Ectodermal cell (in vitro differentiated cells): ENCODE data around the gene ELP2.
"Not testable (repeated sequence)": the region's sequence is repeated elsewhere in the genome, so short reads cannot be mapped to it uniquely, and the experiment has no call there.

Source experiments
- H3K27ac ChIP-seq: 2 replicates; pipeline ENCODE4 v1.7.0; 2013; ENCODE audit warnings: mild to moderate bottlenecking, low read depth, low read length; ENCODE audit not compliant: insufficient read depth, poor library complexity, severe bottlenecking
- H3K27me3 ChIP-seq: 2 replicates; pipeline ENCODE4 v1.7.0; 2013; ENCODE audit warnings: mild to moderate bottlenecking, low read length; ENCODE audit not compliant: insufficient read depth, control insufficient read depth, poor library complexity, severe bottlenecking
- H3K36me3 ChIP-seq: one replicate; pipeline ENCODE4 v1.7.0; 2013; ENCODE audit warnings: low read length; ENCODE audit not compliant: control insufficient read depth, insufficient read depth
- H3K4me1 ChIP-seq: one replicate; pipeline ENCODE4 v1.7.0; 2013; ENCODE audit warnings: low read length; ENCODE audit not compliant: control insufficient read depth, insufficient read depth
- H3K4me3 ChIP-seq: 2 replicates; pipeline ENCODE4 v1.7.0; 2013; ENCODE audit warnings: low read depth, low read length, control low read depth; ENCODE audit not compliant: insufficient read depth
- H3K9me3 ChIP-seq: 2 replicates; pipeline ENCODE4 v1.7.0; 2013; ENCODE audit warnings: mild to moderate bottlenecking, low read length, moderate library complexity; ENCODE audit not compliant: control insufficient read depth
- WGBS, 2 experiments: methylation state at CpG; one replicate each; pipeline ENCODE4 v1.1.7; 2013; ENCODE audit warnings: missing lambda C conversion rate in 2 of 2; 5-methylcytosine and 5-hydroxymethylcytosine counted together

The ELP2 gene

GRCh38 chr18:36153771-36154170 lies 24.1 kb downstream of the ELP2 start:
- H3K9me3 ChIP-seq = no peaks in the 10 kb centered on the region
- H3K4me1 ChIP-seq = no peaks in the 10 kb centered on the region
- H3K4me3 ChIP-seq = no peak overlapping the region
- H3K27ac ChIP-seq = no peak overlapping the region
- no peaks in the 10 kb centered on the region for H3K27me3 ChIP-seq
- 95 to 96% methylated on average over 2 of the region's 2 CpGs for WGBS, 2 experiments
- peaks cover 19% of the 10 kb centered on the region for H3K36me3 ChIP-seq

DNA sequence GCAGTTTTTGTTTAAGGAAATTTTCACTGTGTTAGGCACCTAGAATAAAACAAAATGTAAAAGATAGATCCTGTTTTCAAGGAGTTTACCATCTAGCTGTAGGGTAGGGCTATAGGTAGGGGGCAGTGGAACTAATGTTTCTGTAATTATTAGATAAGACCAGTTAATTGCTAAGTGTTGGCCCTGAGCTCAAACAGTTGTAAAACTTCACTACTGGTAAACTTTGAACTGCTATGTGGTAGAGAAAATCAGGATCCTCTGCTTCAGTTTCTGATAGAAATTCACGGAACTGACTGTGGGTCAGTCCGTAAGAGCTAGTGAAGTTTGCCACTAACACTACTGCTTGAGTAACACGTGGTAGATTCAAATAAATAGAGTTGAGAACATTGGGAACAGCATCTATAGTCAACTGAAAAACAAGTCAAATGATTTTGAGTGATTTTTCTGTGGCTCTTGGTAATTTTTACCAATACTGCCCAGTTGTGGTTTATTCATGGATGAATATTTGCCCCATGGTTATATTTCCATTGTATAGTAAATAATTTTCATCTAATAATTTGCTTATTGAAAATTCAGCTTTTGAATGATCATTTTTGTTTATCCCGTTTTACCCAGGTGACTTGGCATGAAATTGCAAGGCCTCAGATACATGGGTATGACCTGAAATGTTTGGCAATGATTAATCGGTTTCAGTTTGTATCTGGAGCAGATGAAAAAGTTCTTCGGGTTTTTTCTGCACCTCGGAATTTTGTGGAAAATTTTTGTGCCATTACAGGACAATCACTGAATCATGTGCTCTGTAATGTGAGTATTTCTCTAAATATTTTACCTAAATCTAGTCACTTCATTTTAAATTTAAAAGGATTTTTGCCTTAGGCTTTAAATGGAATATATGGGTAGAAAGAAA lies 26.4 kb downstream of the ELP2 start:
- WGBS, 2 experiments = 97% methylated on average over 7 of the region's 7 CpGs
- no peak overlapping the region for H3K4me3 ChIP-seq
- H3K36me3 ChIP-seq = peaks cover 26% of the 10 kb centered on the region
- no peaks in the 10 kb centered on the region for H3K4me1 ChIP-seq
- H3K9me3 ChIP-seq = no peaks in the 10 kb centered on the region
- no peak overlapping the region for H3K27ac ChIP-seq
- H3K27me3 ChIP-seq = no peaks in the 10 kb centered on the region

- H3K36me3 ChIP-seq = peaks cover 39% of the 10 kb centered on the region
- H3K27me3 ChIP-seq = no peaks in the 10 kb centered on the region
- no peaks in the 10 kb centered on the region for H3K4me1 ChIP-seq
- H3K4me3 ChIP-seq = no peak overlapping the region
- no peaks in the 10 kb centered on the region for H3K9me3 ChIP-seq
- H3K27ac ChIP-seq = no peak overlapping the region
Measured at GRCh38 chr18:36157441-36157840, 27.7 kb downstream of the ELP2 start.

DNA sequence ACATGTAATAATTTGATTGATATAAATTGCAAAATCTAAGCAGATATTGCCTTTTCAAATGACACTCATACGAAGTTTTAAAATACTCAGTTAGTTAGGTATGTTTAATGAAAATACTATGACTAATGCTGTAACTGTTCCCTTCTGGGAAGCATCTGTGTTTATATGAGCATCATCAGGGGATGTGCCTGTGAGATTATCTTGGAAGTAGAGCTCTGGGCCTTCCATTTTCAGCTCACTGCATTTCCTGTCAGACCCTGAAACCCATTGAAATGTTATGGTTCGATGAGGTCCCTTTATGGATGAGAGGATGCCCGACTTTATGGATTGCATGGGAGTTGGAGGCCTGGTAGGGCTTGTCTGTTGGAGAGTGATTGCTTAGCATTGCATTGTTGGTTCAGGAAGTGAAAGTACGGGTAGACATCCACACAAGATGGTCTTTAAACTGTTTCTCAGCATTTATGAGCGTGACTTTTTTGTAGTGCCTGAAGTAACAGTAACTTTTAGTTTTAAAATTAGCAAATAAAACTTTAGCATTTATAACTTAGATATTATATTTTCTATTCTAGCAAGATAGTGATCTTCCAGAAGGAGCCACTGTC lies 28.7 kb downstream of the ELP2 start:
- Histone ChIP-seq H3K4me3 (no peak overlapping the region), H3K4me1 (no peaks in the 10 kb centered on the region), H3K27ac (no peak overlapping the region), H3K36me3 (peaks cover 37% of the 10 kb centered on the region), H3K27me3 (no peaks in the 10 kb centered on the region), H3K9me3 (no peaks in the 10 kb centered on the region)
- WGBS, 2 experiments = 94 to 98% methylated on average over 3 to 5 of the region's 5 CpGs

DNA sequence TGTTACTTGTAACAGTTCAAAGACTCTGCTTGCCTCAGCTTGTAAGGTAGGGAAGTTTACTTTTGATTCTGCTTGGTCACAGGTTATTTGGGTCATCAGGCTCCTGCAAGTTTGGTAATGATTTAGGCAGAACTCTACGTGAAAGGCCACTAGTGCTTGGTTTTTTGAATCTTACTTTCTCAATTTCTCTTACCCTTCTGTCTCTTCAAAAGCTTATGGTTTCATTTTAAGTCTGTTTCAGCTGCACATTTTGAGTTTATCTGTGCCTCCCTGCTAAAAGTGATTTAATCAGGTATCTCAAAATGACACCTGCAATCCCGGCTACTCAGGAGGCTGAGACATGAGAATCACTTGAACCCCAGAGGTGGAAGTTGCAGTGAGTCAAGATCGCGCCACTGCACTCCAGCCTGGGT lies 31.3 kb downstream of the ELP2 start:
- H3K9me3 ChIP-seq = no peaks in the 10 kb centered on the region
- peaks cover 42% of the 10 kb centered on the region for H3K36me3 ChIP-seq
- H3K27ac ChIP-seq = no peak overlapping the region
- 90 to 94% methylated on average over 4 of the region's 4 CpGs for WGBS, 2 experiments
- no peak overlapping the region for H3K4me3 ChIP-seq
- no peaks in the 10 kb centered on the region for H3K4me1 ChIP-seq
- H3K27me3 ChIP-seq = no peaks in the 10 kb centered on the region

DNA sequence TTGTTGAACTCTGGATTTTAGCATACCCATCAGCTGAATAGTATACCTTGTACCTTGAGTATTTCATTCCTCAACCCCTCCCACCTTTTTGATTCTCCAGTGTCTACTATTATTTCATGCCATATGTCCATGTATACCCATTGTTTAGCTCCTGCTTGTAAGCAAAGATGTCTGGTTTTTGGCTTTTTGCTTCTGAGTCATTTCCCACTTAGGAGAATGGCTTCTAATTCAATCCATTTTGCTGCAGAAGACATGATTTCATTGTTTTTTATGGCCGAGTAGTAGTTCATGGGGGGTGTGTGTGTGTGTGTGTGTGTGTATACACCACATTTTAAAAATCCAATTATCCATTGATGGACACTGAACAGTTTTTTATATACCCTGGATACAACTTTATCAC lies 33.3 kb downstream of the ELP2 start:
- Histone ChIP-seq H3K27me3 (no peaks in the 10 kb centered on the region), H3K4me1 (no peaks in the 10 kb centered on the region), H3K36me3 (peaks cover 47% of the 10 kb centered on the region), H3K9me3 (no peaks in the 10 kb centered on the region), H3K4me3 (no peak overlapping the region), H3K27ac (no peak overlapping the region)
- no CpG with 5 or more reads among the region's 1 CpG for WGBS, 2 experiments

DNA sequence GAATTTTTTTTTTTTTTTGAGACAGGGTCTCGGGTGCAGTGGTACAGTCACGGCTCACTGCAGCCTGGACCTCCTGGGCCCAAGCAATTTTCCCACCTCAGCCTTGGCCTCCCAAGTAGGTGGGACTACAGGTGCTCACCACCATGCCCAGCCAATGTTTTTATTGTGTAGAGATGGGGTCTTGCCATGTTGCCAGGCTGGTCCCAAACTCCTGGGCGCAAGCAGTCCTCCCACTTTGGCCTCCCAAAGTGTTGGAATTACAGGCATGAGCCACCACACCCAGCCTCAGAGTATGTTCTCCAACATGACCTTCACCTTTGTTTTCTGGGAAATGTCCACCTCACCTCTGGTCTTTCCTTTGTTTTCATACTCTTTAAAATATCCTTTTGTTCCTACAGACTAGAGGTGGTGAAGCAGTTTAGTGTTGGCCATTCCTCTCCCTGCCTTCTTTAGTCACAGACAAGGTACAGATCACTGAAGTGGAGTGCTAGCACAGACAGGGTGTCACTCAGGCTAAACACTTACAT lies 38.1 kb downstream of the ELP2 start:
- H3K27me3 ChIP-seq = no peaks in the 10 kb centered on the region
- H3K9me3 ChIP-seq = no peaks in the 10 kb centered on the region
- 90 to 96% methylated on average over 3 of the region's 3 CpGs for WGBS, 2 experiments
- no peaks in the 10 kb centered on the region for H3K4me1 ChIP-seq
- H3K27ac ChIP-seq = no peak overlapping the region
- H3K4me3 ChIP-seq = no peak overlapping the region
- H3K36me3 ChIP-seq = peaks cover 33% of the 10 kb centered on the region

- WGBS, 2 experiments = 92 to 95% methylated on average over 3 of the region's 3 CpGs
- H3K27ac ChIP-seq, H3K9me3 ChIP-seq, H3K4me3 ChIP-seq, H3K4me1 ChIP-seq, H3K27me3 ChIP-seq: not testable (repeated sequence)
- peaks cover 35% of the 10 kb centered on the region for H3K36me3 ChIP-seq
Measured at GRCh38 chr18:36168296-36168695, 38.6 kb downstream of the ELP2 start.

- Histone ChIP-seq H3K27ac (no peak overlapping the region), H3K27me3 (no peaks in the 10 kb centered on the region), H3K4me3 (no peak overlapping the region), H3K4me1 (no peaks in the 10 kb centered on the region), H3K9me3 (no peaks in the 10 kb centered on the region), H3K36me3 (peaks cover 41% of the 10 kb centered on the region)
- 94 to 95% methylated on average over 5 of the region's 5 CpGs for WGBS, 2 experiments
Measured at GRCh38 chr18:36169938-36170337, 40.2 kb downstream of the ELP2 start.

DNA sequence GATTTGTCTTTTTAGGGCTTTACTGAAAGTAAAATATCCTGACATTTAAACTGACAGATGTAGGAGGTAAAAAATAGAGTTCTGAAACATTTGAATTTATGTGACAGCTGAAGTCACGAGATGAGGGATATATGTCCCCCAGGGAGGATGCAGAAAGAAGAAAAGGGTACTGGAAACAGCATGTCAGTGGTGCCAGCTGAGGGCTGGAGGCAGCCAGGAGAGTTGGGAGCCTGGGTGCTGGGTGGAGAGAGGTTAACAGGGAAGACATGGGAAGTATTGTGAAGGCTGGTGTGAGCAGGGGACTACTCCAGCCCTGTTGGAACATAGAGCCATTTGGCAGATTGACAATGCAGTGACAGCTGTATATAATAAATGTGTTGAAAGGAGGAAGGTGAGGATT lies 45.8 kb downstream of the ELP2 start:
- Histone ChIP-seq H3K9me3 (no peaks in the 10 kb centered on the region), H3K27ac (no peak overlapping the region), H3K36me3 (peaks cover 36% of the 10 kb centered on the region), H3K4me3 (no peak overlapping the region), H3K4me1 (no peaks in the 10 kb centered on the region), H3K27me3 (no peaks in the 10 kb centered on the region)
- 96 to 100% methylated on average over 1 of the region's 1 CpG for WGBS, 2 experiments
